HG02610 (cell line): ENCODE results near the gene DCTPP1.
"Not testable (repeated sequence)": the region's sequence is repeated elsewhere in the genome, so short reads cannot be mapped to it uniquely, and the experiment has no call there.

Experiments used
- ATAC-seq: cut with Tn5 transposase; IDR thresholded peaks from one replicate; pipeline ENCODE4 v1.9.1; 2021; ENCODE audit warnings: mild to moderate bottlenecking, moderate library complexity; ENCODE audit not compliant: unreplicated experiment

DCTPP1 gene

DNA sequence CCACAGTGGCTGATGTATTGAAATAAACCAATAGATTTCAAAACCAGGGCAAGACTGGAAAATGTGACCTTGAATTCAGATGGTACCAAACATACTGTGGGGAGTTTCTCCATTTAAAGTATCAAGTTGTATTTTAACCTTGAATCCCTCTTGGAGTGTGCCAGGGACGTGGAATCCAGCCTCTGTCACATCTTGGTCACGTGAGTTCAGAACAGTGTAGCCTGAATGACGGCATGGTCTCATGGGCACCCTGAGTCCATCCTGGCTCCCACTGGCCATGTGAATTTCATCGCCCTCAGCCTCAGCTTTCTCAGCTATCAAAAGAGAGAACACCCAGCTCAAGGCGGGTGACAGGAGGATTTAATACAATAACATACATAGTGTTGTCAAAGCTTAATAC lies 15.7 kb downstream of the DCTPP1 start:
- no peak for ATAC-seq

DNA sequence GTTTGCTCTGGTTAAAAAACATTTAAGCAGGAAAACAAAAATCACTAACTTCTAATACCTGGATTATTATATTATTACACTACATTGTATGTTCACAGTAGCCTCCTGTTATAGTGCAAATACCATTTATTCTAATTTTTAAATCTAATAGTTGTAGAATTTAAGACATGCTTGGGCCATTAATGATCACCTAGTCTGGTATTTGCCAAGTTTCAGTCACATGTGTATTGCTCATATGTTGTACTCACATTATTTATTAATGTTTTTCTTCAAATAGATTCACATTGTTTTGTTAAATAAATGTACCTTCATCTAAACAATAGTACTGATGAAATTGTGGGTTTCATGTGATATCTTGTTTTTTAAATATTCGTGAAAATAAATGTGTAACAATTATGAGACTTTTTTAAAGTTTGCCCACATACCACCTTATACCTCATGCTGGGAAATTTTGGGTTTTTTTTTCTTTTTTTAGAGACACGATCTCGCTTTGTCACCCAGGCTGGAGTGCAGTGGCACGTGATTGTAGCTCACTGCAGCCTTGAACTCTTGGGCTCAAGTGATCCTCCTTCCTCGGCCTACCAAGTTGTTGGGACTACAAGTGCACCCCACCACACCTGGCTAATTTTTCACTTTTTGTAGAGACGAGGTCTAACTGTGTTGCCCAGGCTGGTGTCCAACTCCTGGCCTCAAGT lies 16.6 kb downstream of the DCTPP1 start:
- ATAC-seq = no peak

- ATAC-seq = peak; percentile 35
These were observed 20.4 kb downstream of the DCTPP1 start for GRCh38 chr16:30409125-30410060.

DNA sequence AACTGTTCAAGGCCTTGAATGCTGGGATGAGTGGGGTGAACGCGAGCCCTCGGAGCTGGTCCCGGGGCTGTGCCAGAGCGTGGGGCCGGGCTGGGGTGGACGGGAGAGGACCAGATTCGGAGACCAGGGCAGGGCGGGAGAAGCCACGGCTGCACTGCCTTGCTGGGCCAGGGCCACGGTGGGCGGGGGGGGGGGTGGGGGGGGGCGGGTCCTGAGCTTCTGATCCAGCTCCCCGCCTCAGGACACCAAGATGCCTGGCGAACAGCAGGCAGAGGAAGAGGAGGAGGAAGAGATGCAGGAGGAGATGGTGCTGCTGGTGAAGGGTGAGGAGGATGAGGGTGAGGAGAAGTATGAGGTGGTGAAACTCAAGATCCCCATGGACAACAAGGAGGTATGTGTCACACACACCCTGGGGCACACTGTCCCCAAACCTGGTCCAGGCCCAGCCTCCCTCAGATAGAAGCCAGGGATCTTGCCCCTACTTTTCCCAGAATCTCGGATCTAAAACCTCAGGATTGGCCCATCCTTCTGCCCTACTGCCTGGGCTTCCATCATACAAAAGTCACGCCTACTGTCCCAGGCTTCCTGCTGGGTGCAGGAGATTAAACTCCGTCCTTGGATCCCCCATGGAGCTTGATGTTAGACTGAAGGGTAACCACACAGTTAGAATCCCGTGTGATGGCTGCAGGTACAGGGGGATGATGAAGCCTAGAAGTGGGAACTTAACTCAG lies 21.9 kb downstream of the DCTPP1 start:
- ATAC-seq = no peak

GRCh38 chr16:30407102-30407803 lies 22.6 kb downstream of the DCTPP1 start, which contains the start of gene ZNF771:
ZNF771 (plus strand) TSS chr16:30407606; CDS start chr16:30408054, 448 bp downstream.
- peak; percentile 84 for ATAC-seq

GRCh38 chr16:30406795-30407101 lies 23.1 kb downstream of the DCTPP1 start:
- ATAC-seq = peak; percentile 9

DNA sequence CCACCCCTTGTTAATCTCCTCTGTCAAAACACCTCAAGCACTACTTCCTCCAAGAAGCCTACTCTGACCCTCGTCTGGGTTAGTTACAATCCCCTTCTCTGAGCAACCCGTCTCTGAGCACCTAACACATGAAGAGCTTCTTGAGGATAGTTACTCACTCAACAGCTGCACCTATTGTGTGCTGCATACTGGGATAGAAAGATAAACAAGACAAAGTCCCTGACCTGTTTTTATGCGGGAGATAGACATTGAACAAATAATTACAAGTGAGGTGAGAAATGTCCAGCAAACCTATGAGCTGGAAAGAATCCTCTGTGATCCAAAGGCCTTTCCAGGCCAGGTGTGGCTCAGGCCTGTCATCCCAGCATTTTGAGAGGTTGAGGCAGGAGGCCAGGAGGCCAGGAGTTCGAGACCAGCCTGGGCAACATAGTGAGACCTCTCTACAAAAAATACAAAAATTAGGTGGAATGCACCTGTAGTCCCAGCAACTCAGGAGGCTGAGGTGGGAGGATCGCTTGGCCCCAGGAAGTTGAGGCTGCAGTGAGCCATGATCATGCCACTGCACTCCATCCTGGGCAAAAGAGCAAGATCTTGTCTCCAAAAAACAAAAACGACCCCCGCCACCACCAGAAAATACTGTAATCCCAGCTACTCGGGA lies 27.9 kb downstream of the DCTPP1 start:
- no peak for ATAC-seq

GRCh38 chr16:30399435-30400186 lies 30.2 kb downstream of the DCTPP1 start:
- ATAC-seq = no peak

- ATAC-seq = no peak
These were observed 31.0 kb downstream of the DCTPP1 start for GRCh38 chr16:30398661-30399434.

- ATAC-seq = no peak
These were observed 31.8 kb downstream of the DCTPP1 start for GRCh38 chr16:30397776-30398660.

DNA sequence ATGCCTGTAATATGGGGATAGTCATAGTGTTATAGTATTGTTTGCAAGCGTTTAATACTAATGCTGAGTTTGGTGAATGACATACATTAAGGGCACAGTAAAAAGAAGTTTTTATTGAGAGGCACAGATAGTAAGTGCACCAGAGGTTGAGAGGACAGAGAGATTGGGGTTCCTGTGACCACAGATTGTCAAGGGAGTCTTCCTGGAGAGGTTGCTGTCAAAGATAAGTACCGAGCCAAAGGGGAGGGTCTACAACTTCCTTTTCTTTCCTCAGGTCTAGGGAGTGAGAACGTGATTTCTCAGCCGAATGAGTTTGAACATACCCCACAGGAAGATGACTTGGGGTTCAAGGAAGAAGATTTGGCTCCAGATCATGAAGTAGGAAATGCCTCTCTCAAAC lies 32.8 kb downstream of the DCTPP1 start:
- ATAC-seq = no peak

DNA sequence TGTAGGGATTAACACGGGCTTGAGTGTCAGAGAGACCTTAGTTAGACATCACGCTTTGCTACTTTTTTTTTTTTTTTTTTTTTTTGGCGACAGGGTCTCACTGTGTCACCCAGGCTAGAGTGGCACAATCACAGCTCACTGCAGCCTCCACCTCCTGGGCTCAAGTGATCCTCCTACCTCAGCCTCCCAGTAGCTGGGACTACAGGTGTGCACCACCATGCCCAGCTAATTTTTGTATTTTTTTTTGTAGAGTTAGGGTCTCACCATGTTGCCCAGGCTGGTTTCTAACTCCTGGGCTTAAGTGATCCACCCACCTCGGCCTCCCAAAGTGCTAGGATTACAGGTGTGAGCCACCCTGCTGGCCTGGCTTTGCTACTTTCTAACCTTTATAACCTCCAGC lies 33.2 kb downstream of the DCTPP1 start:
- ATAC-seq = not testable (repeated sequence)

GRCh38 chr16:30395992-30396585 lies 33.7 kb downstream of the DCTPP1 start:
- ATAC-seq = no peak

GRCh38 chr16:30395155-30395991 lies 34.5 kb downstream of the DCTPP1 start, which contains the start of gene ZNF48:
ZNF48 (plus strand) TSS chr16:30395420; CDS start chr16:30395795, 375 bp downstream.
- ATAC-seq = peak; percentile 58

DNA sequence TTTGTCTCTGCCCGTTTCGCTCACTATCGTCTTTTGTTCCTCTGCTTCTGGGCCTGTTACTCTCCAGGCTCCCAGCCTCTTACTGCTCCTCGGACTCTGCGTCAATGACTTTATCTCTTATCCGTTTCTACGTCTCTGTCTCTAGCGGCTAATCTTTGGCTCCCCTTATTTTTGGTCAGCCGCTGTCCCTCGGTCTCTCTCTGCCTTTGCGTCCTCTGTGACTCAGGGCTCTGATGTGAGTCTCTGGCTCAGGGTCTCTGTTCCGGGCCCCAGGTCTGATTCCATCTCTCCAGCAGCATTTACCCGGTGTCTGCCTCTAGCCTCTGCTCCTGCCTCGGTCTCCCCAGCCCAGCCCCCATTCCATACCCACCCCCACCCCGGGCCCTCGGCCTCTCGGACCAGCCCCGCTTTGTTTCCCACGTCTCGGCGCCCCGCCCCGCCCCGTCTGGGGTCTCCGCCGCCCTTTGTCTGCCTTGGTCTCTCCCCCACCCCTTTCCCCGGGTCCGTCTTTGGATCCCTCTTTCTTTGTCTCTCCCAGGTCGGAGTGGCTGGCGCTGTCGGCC lies 35.2 kb downstream of the DCTPP1 start:
- ATAC-seq = no peak

GRCh38 chr16:30383521-30383920 lies 46.3 kb downstream of the DCTPP1 start:
- no peak for ATAC-seq
